ENCODE results near the gene CYP26B1. TPM values are rescaled to one million over a fixed set of nuclear protein-coding genes. Genes with fewer than 3 reads are reported as not detected.

The CYP26B1 gene
- total RNA-seq, 1 experiment from 2014 or later, result 0.20 TPM

- DNase-seq, result no peak
- Histone ChIP-seq H3K4me2 (ENCODE audit: insufficient read depth, insufficient read length, low read length) (no peak overlapping the region), H3K27me3 (ENCODE audit: insufficient read depth, low read length) (no peaks in the 10 kb centered on the region), H3K4me1 (ENCODE audit: insufficient read depth, low read length) (no peaks in the 10 kb centered on the region), H3K14ac (ENCODE audit: insufficient read depth, low read length) (no peak overlapping the region), H3K9me3 (ENCODE audit: control insufficient read depth, low read depth, low read length) (no peaks in the 10 kb centered on the region), H4K20me1 (ENCODE audit: control insufficient read depth, insufficient read depth, insufficient read length) (no peaks in the 10 kb centered on the region), H3K23ac (ENCODE audit: insufficient read length, low read depth, low read length) (no peak overlapping the region), H2BK5ac (ENCODE audit: insufficient read length, low read length) (no peak overlapping the region), H2AFZ (ENCODE audit: low read length) (no peak overlapping the region), H2BK15ac (ENCODE audit: low read depth, low read length) (no peak overlapping the region), H4K5ac (ENCODE audit: insufficient read length, low read depth, low read length) (no peak overlapping the region), H3K79me2 (ENCODE audit: insufficient read depth, low read length) (no peaks in the 10 kb centered on the region), H3K79me1 (ENCODE audit: insufficient read depth, low read depth, low read length, poor library complexity, severe bottlenecking) (no peaks in the 10 kb centered on the region), H3K23me2 (ENCODE audit: insufficient read length, low read depth, low read length, poor library complexity, severe bottlenecking) (no peaks in the 10 kb centered on the region), H2BK12ac (ENCODE audit: insufficient read length, low read depth, low read length) (no peak overlapping the region), H2BK20ac (ENCODE audit: low read depth, low read length, poor library complexity, severe bottlenecking) (no peak overlapping the region), H3K4ac (ENCODE audit: low read depth, low read length) (no peak overlapping the region), H3T11ph (ENCODE audit: low read length) (no peak overlapping the region), H3K18ac (ENCODE audit: insufficient read length, low read depth, low read length) (no peak overlapping the region), H3K56ac (ENCODE audit: insufficient read length, low read depth, low read length) (no peak overlapping the region), H2BK120ac (ENCODE audit: low read depth, low read length, poor library complexity, severe bottlenecking) (no peak overlapping the region), H2AK5ac (ENCODE audit: insufficient read length, low read length) (no peak overlapping the region), H4K8ac (replicated peaks; ENCODE audit: insufficient read length, low read depth, low read length) (no peak overlapping the region), H3K9ac (ENCODE audit: extremely low read depth, insufficient read length, low read length) (no peak overlapping the region), H3K27ac (ENCODE audit: insufficient read length, low read depth, low read length) (no peak overlapping the region), H4K91ac (ENCODE audit: insufficient read length, low read depth, low read length) (no peak overlapping the region)
- no peak for TF ChIP-seq CTCF (conservative IDR thresholded peaks at IDR 0.05)
- Mint-ChIP-seq H3K4me3 (no peak overlapping the region), H3K4me1 (peaks cover 1 to 3% of the 10 kb centered on the region in 2 experiments; a peak in 2 of 4 replicates), H3K9me3 (no peaks in the 10 kb centered on the region; a peak in 1 of 5 replicates), H3K27ac (no peak overlapping the region; a peak in 1 of 7 replicates), H3K36me3 (ENCODE audit: insufficient read depth in 1 of 3, low read depth in 3 of 3) (no peaks in the 10 kb centered on the region), H3K27me3 (ENCODE audit: low read depth) (peaks cover 10% of the 10 kb centered on the region; the same call in 1 of the 2 replicates)
- no CpG with 5 or more reads among the region's 3 CpGs for WGBS (ENCODE audit: extremely low coverage, insufficient read length, low lambda C conversion rate)
Observed at GRCh38 chr2:72095364-72095763, 52.3 kb downstream of the CYP26B1 start.
